NCI-H2171 treated with DMSO at 0.1 percent for 48 hours (cell line): ENCODE results near the gene PDS5B.

Source experiments
- DNase-seq: peaks from one replicate; lab custom pipeline; 2025; lab: John Stamatoyannopoulos, UW

PDS5B gene

DNA sequence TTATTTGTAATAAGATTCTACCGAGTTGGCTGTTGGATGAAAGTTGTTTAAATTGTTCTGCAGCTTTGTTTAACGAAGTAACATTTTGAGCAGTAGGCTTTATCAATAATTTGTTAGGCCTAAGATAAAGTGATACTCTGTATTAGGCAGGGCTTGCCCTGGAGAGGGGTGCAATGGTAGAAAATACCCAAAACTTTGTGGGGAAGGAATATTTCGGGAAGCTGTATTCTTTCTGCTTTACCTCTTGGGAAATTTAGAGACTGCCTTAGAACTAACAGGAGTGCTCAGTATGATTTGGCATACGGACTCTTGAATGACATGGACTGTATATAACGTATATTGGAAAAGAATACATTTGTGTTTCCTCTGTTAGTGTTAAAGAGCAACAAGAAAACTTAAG, 2.5 kb downstream of the PDS5B start:
- DNase-seq, result no peak

GRCh38 chr13:32589471-32589870, 3.2 kb downstream of the PDS5B start:
- DNase-seq, result no peak

- no peak for DNase-seq
Measured at GRCh38 chr13:32590266-32590665, 4.0 kb downstream of the PDS5B start.

- no peak for DNase-seq
Measured at GRCh38 chr13:32592082-32592481, 5.8 kb downstream of the PDS5B start.

- DNase-seq, result no peak
Measured at GRCh38 chr13:32594157-32594738, 8.0 kb downstream of the PDS5B start.

GRCh38 chr13:32595306-32595705, 9.1 kb downstream of the PDS5B start:
- DNase-seq, result no peak

- no peak for DNase-seq
Measured at GRCh38 chr13:32600890-32601289, 14.6 kb downstream of the PDS5B start.

- DNase-seq, result no peak
Measured at GRCh38 chr13:32609428-32609827, 23.2 kb downstream of the PDS5B start.

- DNase-seq, result no peak
Measured at GRCh38 chr13:32610538-32610937, 24.3 kb downstream of the PDS5B start.

DNA sequence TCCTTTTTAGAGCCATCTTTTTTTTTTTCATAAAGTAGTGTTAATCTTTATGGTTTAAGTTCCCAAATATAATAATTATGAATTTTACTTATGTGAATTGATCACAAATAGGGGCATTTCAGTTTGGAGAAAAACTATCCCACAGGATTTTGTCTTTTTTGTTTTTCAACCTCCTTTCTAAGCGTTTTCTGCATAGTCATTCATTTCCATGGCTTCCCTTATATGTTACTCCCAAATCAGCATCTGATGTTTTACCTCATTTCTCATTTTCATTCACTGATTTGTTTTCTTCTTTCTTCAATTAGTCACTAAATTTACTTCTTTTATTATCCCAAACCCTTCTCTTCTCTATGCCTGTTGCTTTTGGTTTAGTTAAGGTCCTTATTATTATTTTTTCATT, 24.7 kb downstream of the PDS5B start:
- no peak for DNase-seq

DNA sequence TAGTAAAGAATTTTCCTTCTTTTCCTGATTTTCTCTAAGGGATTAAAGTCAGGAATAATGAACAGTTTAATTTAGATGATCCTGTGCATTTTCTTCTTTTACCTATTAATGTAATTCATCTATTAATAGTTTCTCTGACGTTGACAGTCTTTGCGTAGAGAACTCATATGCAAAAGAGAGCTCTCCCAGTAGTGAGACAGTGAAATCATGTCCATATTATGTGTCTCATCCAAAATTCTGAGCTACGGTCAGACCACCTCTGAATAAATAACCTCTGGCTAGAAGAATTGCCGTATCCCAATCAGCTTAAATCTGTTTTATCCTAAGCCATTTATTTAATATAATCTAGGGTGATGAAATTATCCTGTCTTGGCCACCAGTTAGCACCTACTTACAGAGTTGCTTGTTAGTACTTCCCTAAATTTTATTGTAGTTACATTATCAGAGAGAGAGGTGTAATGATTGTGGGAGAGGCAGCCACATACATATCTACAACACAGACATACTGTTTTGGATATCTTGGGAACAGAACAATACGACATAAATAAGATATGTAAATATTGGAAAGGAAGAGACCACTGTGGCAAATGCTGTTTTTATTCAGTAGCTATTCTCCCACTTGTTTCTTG, 30.7 kb downstream of the PDS5B start:
- no peak for DNase-seq

- DNase-seq, result no peak
Measured at GRCh38 chr13:32622827-32623226, 36.6 kb downstream of the PDS5B start.

GRCh38 chr13:32624441-32624840, 38.2 kb downstream of the PDS5B start:
- no peak for DNase-seq

DNA sequence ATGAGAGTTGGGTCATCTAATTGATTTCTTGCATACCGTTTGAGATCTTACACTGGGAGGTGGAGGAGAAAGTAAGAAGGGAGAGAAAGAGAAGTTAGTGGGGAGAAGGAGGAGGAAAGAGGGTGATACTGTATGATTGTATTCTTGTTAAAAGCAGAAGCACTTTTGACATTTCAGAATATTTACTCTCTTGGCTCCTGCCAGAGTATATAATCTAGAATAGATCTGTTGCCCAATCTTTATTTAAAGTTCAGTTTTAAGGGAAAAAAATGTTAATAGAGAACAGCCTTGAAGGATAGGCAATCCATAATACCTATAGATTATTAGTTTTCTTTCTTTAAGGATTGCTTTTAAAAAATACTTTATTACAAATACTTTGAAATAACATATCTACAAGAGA, 41.5 kb downstream of the PDS5B start:
- DNase-seq, result no peak

DNA sequence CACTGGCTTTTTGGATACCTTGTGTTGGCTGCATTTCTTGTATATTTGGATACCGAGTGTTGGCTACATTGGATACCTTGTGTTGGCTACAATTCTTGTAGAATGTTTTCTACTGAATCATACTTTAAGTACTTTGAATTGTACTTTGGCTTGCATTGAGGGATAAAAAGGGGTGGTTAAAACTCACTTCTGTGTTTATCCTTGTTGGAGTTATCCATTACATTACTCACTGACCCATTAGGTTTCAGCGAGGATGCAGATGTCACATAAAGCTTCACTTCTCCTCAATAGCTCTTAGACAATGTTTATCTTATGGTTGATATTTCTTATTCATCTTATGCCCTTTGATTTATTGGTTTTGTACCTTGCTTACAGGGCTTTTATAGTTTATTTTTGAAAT, 43.1 kb downstream of the PDS5B start:
- no peak for DNase-seq

DNA sequence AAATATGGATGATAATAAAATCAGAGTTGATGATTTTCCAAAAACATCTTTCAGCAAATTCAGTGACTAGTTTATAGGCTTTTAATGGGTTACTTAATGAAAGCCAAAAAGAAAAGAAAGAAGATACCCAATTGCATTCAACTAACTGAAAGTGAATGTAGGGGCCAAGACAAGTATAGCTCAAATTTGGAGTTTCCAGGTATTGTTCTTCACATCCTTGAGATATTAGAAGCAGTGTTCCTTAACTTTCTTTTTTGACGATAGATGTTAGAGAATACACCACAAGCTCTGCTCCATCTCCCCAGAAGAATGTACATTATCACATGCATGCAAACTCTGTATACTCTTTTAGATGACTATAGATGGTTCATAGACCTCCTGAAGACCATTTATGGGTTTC, 43.6 kb downstream of the PDS5B start:
- no peak for DNase-seq

DNA sequence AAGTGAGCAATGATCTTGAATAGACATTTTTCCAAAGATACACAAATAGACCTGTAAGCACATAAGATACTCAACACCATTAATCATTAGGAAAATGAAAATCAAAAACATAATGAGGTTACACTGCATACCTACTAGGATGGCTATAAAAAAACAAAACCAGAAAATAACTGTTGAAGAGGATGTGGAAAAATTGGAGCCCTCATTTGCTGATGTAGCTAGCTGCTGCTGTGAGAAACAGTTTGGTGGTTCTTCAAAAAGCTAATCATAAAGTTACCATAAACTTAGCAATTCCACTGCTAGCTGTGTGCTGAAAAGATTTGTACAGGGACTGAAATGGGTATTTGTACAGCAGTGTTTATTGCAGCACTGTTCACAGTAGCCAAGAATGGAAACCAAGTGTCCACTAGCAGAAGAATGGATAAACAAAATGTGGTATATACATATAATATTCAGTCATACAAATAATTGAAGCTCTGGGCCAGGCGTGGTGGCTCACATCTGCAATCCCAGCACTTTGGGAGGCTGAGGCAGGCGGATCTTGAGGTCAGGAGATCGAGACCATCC, 46.2 kb downstream of the PDS5B start:
- DNase-seq, result no peak

- DNase-seq, result no peak
Measured at GRCh38 chr13:32636711-32637110, 50.5 kb downstream of the PDS5B start.

- no peak for DNase-seq
Measured at GRCh38 chr13:32638739-32639138, 52.5 kb downstream of the PDS5B start.

GRCh38 chr13:32639502-32640105, 53.4 kb downstream of the PDS5B start:
- DNase-seq, result peak; percentile 4

GRCh38 chr13:32642316-32642715, 56.1 kb downstream of the PDS5B start:
- no peak for DNase-seq

DNA sequence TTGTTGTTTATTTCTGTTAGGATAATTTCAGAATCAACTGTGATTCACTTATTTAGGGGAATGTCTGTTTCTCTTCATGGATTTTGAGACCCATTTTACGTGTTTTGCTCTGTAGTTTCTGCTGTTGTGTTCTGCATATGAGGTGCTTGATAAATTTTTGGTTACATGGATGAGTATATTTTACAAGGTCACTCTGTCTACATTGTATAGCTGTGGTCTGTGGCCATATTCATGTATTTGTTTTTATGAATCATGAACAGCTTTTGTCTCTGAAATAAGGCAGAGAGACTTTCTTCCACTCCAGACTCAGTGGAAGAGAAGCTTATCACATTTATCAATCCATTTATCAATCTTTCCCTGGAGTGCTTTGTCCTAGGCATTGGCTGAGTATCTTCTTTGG, 56.6 kb downstream of the PDS5B start:
- no peak for DNase-seq

- DNase-seq, result no peak
Measured at GRCh38 chr13:32645854-32646253, 59.6 kb downstream of the PDS5B start.

- DNase-seq, result no peak
Measured at GRCh38 chr13:32647926-32648325, 61.7 kb downstream of the PDS5B start.
